Psoas muscle (tissue), 8 donors: Measurements from ENCODE around the gene PACRG. TPM values are rescaled to one million over a fixed set of nuclear protein-coding genes. Genes with fewer than 3 reads are reported as not detected.

Experiments used
- ATAC-seq, 4 donors: fragments of 200-7000 bp; cut with Tn5 transposase; one replicate each; pipeline ENCODE4 v1.9.1; 2020; ENCODE audit warnings: moderate library complexity in 3 of 4, mild to moderate bottlenecking in 2 of 4
- DNase-seq, 2 donors: peaks; one replicate each; pipeline ENCODE4 v3.0.0-alpha.2; 2020
- H3K27ac ChIP-seq: fragments of 200-600 bp; one replicate; pipeline ENCODE4 v1.8.0; 2022
- H3K27me3 ChIP-seq, 3 donors: fragments of 200-600 bp in 1 of 3; one replicate each; pipeline versions ENCODE4 v1.6.1 to v1.8.0; 2013 to 2022; ENCODE audit warnings: low read length in 2 of 3, mild to moderate bottlenecking in 2 of 3, moderate library complexity in 1 of 3; ENCODE audit not compliant: insufficient read depth in 3 of 3
- H3K36me3 ChIP-seq, 2 donors: fragments of 200-600 bp in 1 of 2; one replicate each; pipeline versions ENCODE4 v1.6.1 to v1.8.0; 2013 to 2022; ENCODE audit warnings: low read depth in 1 of 2, mild to moderate bottlenecking in 1 of 2, moderate library complexity in 1 of 2; ENCODE audit not compliant: insufficient read depth in 1 of 2
- H3K4me1 ChIP-seq: fragments of 200-600 bp; one replicate; pipeline ENCODE4 v1.8.0; 2022
- H3K4me3 ChIP-seq: fragments of 200-600 bp; one replicate; pipeline ENCODE4 v1.8.0; 2022; ENCODE audit warnings: mild to moderate bottlenecking
- H3K9me3 ChIP-seq: fragments of 200-600 bp; one replicate; pipeline ENCODE4 v1.8.0; 2022
- CTCF ChIP-seq: fragments of 200-600 bp; IDR thresholded peaks from one replicate; pipeline ENCODE4 v1.8.0; 2022; ENCODE audit warnings: antibody characterized with exemption
- WGBS, 3 donors: extraction: QIAGEN DNeasy Blood & Tissue Kit; methylation state at CpG; one replicate each; pipeline versions ENCODE4 v1.1.6 to v1.1.7; 2013; 5-methylcytosine and 5-hydroxymethylcytosine counted together
- intact Hi-C, 2 donors: fragments of 100-400 bp; cut with DNase I; formaldehyde crosslinking; loops; one replicate each; pipeline versions ENCODE4 v1.11.0 to v1.14.2; 2022
- polyA plus RNA-seq, 3 donors: library from polyadenylated mRNA; stranded (reverse); fragments of 200-250 nt; gene quantifications; one replicate each; pipeline ENCODE4 v1.2.3, GENCODE V29; 2013
- total RNA-seq, 4 donors: library from RNA; stranded (reverse); fragmentation: NEBNext Ultra II Directional in 2 of 4; extraction: Animal tissue kit (Norgen Biotek cat#: 25700) in 2 of 4; gene quantifications; one replicate each; pipeline versions ENCODE4 v1.2.1 to v1.2.4, GENCODE V29; 2021 to 2023
- donor health status: healthy with polysubstance abuse.
- donor health status: DM: no; HTN: no; CAD: no; lungs with moderate emphysema.
- donor health status: Bipolar disorder and iron deficiency.
- donor health status: healthy.
- donor health status: DM: yes; HTN: yes; CAD: no.
- donor health status: DM: no; HTN: no; CAD: no.
- donor health status: DM: no; HTN: no; CAD: no.
- donor health status: DM: yes; HTN: yes; CAD: no.

PACRG gene
- total and polyA plus RNA-seq, 7 donors: 0.17 to 3.1 (median 1.8) TPM

- WGBS, 3 donors: 20 to 30% (median 26%) methylated on average over 3 of the region's 3 CpGs
- H3K4me1 ChIP-seq: no peaks in the 10 kb centered on the region
- DNase-seq: no peak
- intact Hi-C loops: no loop called here
- no peaks in the 10 kb centered on the region for H3K36me3 ChIP-seq
- H3K27ac ChIP-seq: no peak overlapping the region
- no peak for TF ChIP-seq CTCF
- no peaks in the 10 kb centered on the region for H3K9me3 ChIP-seq
- no peaks in the 10 kb centered on the region for H3K27me3 ChIP-seq
- no peak for ATAC-seq
- no peak overlapping the region for H3K4me3 ChIP-seq
These were observed 93.3 kb downstream of the PACRG start for GRCh38 chr6:162821102-162821501.

GRCh38 chr6:162825597-162825996, 97.8 kb downstream of the PACRG start:
- intact Hi-C loops: no loop called here
- ATAC-seq (no peak), DNase-seq (no peak)
- no peak for TF ChIP-seq CTCF
- Histone ChIP-seq H3K27me3 (no peaks in the 10 kb centered on the region), H3K27ac (no peak overlapping the region), H3K9me3 (no peaks in the 10 kb centered on the region), H3K36me3 (no peaks in the 10 kb centered on the region), H3K4me3 (no peak overlapping the region), H3K4me1 (no peaks in the 10 kb centered on the region)
- 75 to 78% (median 77%) methylated on average over 6 of the region's 6 CpGs for WGBS, 3 donors

- Histone ChIP-seq H3K9me3 (peaks cover 5% of the 10 kb centered on the region), H3K4me1 (no peaks in the 10 kb centered on the region), H3K27me3 (no peaks in the 10 kb centered on the region), H3K27ac (no peak overlapping the region), H3K36me3 (no peaks in the 10 kb centered on the region), H3K4me3 (no peak overlapping the region)
- intact Hi-C loops: no loop called here
- 80 to 83% (median 82%) methylated on average over 8 of the region's 8 CpGs for WGBS, 3 donors
- ATAC-seq: no peak
- TF ChIP-seq CTCF: no peak
- no peak for DNase-seq
These were observed 101.4 kb downstream of the PACRG start for GRCh38 chr6:162829013-162829742.

- Histone ChIP-seq H3K36me3 (no peaks in the 10 kb centered on the region), H3K27ac (no peak overlapping the region), H3K4me3 (no peak overlapping the region), H3K4me1 (no peaks in the 10 kb centered on the region), H3K9me3 (peaks cover 5% of the 10 kb centered on the region), H3K27me3 (no peaks in the 10 kb centered on the region)
- WGBS, 3 donors: 73 to 78% (median 77%) methylated on average over 4 of the region's 4 CpGs
- TF ChIP-seq CTCF: no peak
- intact Hi-C loops: no loop called here
- no peak for ATAC-seq
- DNase-seq: no peak
These were observed 106.0 kb downstream of the PACRG start for GRCh38 chr6:162833776-162834175.

GRCh38 chr6:162845972-162846371, 118.2 kb downstream of the PACRG start:
- DNase-seq (no peak), ATAC-seq (no peak)
- H3K27ac ChIP-seq: no peak overlapping the region
- no peak overlapping the region for H3K4me3 ChIP-seq
- 66 to 79% (median 76%) methylated on average over 9 of the region's 9 CpGs for WGBS, 3 donors
- H3K27me3 ChIP-seq: no peaks in the 10 kb centered on the region
- H3K4me1 ChIP-seq: no peaks in the 10 kb centered on the region
- H3K9me3 ChIP-seq: no peaks in the 10 kb centered on the region
- no peak for TF ChIP-seq CTCF
- no peaks in the 10 kb centered on the region for H3K36me3 ChIP-seq
- intact Hi-C loops: no loop called here
